Bronchial epithelial cell (primary cell): ENCODE data around the gene REG1A. TPM values are rescaled to one million over a fixed set of nuclear protein-coding genes. Genes with fewer than 3 reads are reported as not detected.

Source experiments
- DNase-seq: peaks from one replicate; pipeline ENCODE4 v3.0.0-alpha.2; 2010; ENCODE audit warnings: low read depth
- FAIRE-seq: peaks from 2 replicates; lab custom pipeline; 2011; peaks lifted over from hg19 to GRCh38; lab: Jason Lieb, UNC
- H3K27me3 ChIP-seq: 2 replicates; pipeline ENCODE4 v1.5.1; 2011; ENCODE audit warnings: low read length; ENCODE audit not compliant: control insufficient read depth, insufficient read depth
- H3K36me3 ChIP-seq: 2 replicates; pipeline ENCODE4 v1.5.1; 2011; ENCODE audit warnings: low read length; ENCODE audit not compliant: control insufficient read depth, insufficient read depth
- H3K4me3 ChIP-seq: 2 replicates; pipeline ENCODE4 v1.5.1; 2011; ENCODE audit warnings: mild to moderate bottlenecking, low read depth, low read length, control low read depth
- total RNA-seq: library from RNA; depleted of rRNA; stranded (reverse); fragments of >200 nt; gene quantifications from 2 replicates; pipeline ENCODE4 v1.2.1, GENCODE V29; 2014
- TF ChIP-seq, protein P1 (sequence below): IDR thresholded peaks from 2 replicates; pipeline ENCODE4 v1.5.1; 2011; ENCODE audit warnings: mild to moderate bottlenecking, moderate library complexity, low read length, control low read depth, inconsistent platforms; ENCODE audit not compliant: insufficient read depth, severe bottlenecking

The REG1A gene
- total RNA-seq, 1 donor from 2014 or later = not detected

DNA sequence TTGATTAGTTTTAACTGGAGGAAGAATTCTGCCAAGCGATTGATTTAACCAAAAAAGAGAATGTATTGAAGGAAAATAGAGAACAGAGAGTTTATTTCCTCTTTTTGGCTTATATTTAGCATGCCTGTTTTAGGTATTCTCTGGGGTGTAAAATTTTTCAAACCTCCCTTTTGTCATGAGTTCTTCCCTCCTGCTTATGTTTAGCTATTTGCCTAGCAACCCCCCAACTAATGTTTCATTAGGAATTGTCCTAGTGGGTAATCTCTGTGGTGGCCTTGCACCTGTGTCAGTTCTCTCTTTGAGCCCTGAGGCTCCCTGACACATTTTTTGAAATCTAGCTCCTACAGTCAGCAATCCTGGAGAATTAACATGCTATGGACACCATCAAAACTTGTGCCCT lies 20.0 kb upstream of the REG1A start:
- Histone ChIP-seq H3K4me3 (no peak overlapping the region), H3K27me3 (no peaks in the 10 kb centered on the region), H3K36me3 (no peaks in the 10 kb centered on the region)
- TF ChIP-seq, protein P1, sequence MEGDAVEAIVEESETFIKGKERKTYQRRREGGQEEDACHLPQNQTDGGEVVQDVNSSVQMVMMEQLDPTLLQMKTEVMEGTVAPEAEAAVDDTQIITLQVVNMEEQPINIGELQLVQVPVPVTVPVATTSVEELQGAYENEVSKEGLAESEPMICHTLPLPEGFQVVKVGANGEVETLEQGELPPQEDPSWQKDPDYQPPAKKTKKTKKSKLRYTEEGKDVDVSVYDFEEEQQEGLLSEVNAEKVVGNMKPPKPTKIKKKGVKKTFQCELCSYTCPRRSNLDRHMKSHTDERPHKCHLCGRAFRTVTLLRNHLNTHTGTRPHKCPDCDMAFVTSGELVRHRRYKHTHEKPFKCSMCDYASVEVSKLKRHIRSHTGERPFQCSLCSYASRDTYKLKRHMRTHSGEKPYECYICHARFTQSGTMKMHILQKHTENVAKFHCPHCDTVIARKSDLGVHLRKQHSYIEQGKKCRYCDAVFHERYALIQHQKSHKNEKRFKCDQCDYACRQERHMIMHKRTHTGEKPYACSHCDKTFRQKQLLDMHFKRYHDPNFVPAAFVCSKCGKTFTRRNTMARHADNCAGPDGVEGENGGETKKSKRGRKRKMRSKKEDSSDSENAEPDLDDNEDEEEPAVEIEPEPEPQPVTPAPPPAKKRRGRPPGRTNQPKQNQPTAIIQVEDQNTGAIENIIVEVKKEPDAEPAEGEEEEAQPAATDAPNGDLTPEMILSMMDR = no peak
- FAIRE-seq (no peak), DNase-seq (no peak)

DNA sequence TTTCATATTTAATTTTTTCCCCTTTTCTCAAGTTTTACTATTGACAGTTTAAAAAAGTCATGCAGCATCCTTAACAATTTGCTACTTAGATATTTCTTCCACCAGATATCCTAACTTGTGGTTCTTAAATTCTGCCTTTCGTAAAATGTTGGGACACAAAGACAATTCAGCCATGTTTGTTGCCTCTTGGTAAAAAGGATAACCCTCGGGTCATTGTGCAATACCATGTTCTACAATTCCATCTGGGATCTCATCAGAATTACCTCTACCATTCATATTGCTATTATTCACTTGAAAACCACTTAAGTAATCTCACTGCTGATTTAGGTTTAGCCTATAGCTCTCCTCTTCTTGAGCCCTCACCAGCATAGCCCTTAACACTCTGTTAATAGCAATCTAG lies 19.3 kb upstream of the REG1A start:
- DNase-seq (no peak), FAIRE-seq (no peak)
- TF ChIP-seq, protein P1 = no peak
- Histone ChIP-seq H3K27me3 (no peaks in the 10 kb centered on the region), H3K4me3 (no peak overlapping the region), H3K36me3 (no peaks in the 10 kb centered on the region)

DNA sequence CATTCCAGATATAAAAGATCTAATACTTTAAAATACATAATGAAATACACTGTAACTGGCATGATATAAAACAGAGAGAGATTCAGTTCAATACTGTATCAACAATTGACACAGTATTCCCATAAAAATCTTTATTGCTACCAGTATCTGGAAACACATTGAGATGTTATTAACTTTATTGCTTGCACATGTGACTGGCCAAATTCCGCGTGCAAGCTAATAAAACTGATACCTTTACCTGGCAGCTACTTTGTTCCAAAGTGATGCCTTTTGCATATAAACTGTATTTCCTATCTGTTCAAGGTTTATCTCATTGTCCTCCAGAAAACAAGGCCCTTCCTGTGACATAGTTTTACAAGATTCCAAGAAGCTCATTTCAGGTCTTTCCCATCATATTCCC lies 17.1 kb upstream of the REG1A start:
- TF ChIP-seq, protein P1 = no peak
- H3K27me3 ChIP-seq = no peaks in the 10 kb centered on the region
- DNase-seq (no peak), FAIRE-seq (no peak)
- H3K36me3 ChIP-seq = no peaks in the 10 kb centered on the region
- no peak overlapping the region for H3K4me3 ChIP-seq

DNA sequence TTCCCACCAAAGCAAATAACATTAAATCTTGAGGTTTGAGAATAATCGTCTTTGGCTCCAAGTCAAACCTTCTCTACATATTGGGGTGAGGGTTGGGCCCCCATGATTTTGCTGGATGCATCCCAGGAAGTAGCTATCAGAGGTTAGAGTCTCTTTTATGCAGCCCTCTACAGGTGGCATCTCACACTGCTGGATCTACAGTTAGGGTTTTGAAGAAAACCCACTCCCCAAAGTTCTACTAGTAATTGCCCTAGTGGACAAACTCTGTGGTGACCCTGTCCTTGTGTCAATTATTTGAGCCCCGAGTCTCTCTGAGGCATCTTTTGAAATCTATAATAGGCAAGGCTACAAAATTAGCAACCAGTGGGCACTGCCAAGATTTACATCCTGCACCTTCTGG lies 15.0 kb upstream of the REG1A start:
- no peak overlapping the region for H3K4me3 ChIP-seq
- FAIRE-seq = no peak
- no peaks in the 10 kb centered on the region for H3K27me3 ChIP-seq
- TF ChIP-seq, protein P1 = no peak
- DNase-seq = no peak
- H3K36me3 ChIP-seq = no peaks in the 10 kb centered on the region

DNA sequence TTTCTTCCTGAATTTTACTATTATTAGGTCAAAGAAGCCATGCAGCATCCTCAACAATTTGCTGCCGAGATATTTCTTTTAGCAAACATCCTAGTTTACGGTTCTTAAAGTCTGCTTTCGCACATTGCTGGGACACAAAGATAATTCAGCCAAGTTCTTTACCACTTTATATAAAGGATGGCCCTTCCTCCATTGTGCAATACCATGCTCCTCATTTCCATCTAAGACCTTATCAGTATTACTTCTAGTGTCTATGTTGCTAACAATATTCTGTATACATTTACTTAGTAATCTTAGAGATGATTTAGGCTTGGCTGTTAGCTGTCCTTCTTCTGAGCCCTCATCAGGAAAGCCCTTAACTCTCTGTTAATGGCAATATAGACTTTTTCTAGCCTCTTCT lies 8.0 kb upstream of the REG1A start:
- no peaks in the 10 kb centered on the region for H3K27me3 ChIP-seq
- DNase-seq (no peak), FAIRE-seq (no peak)
- no peaks in the 10 kb centered on the region for H3K36me3 ChIP-seq
- TF ChIP-seq, protein P1 = no peak
- H3K4me3 ChIP-seq = no peak overlapping the region

DNA sequence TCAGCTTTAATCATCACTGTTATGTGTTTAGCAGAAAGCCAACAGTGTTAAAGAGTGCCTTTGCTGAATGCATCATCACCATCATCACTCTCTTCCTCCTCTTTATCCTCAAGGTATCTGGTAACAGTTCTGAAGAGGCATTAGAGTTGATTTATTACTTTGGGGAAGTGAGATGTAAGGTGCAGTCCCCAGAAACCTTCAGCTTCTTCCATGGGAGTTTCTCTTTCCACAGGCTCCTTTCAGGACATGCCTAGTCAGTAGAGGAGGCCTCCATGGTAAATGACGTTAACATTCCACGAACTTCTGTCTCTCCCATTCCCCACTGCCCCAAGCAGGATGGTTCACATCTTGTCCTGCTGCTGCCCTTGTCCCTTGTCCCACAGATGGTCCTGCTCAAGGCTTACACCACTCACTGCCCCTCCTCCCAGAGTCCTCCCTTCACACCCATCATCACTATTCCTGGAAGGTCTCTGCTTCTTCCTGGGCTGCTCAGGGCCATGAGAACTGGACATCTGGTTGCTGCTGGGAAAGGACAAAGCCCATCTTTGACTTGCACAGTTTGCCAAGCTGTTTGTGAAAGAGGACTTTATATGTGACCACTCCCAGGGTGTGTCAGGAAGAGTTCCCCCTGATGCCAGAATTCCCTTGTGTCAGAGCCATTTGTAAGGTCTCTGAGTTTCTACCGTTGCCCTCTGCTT lies 5.3 kb upstream of the REG1A start:
- Histone ChIP-seq H3K36me3 (no peaks in the 10 kb centered on the region), H3K27me3 (no peaks in the 10 kb centered on the region), H3K4me3 (no peak overlapping the region)
- FAIRE-seq (no peak), DNase-seq (no peak)
- TF ChIP-seq, protein P1 = no peak
